GM21723 (cell line): ENCODE measurements around the gene SLC28A1.
"Not testable (repeated sequence)": the region's sequence is repeated elsewhere in the genome, so short reads cannot be mapped to it uniquely, and the experiment has no call there.

ENCODE experiments used
- ATAC-seq: cut with Tn5 transposase; IDR thresholded peaks from one replicate; pipeline ENCODE4 v1.9.1; 2021; ENCODE audit warnings: mild to moderate bottlenecking, moderate library complexity; ENCODE audit not compliant: unreplicated experiment

Gene SLC28A1

GRCh38 chr15:84862214-84862975 lies 22.1 kb upstream of the SLC28A1 start:
- no peak for ATAC-seq

DNA sequence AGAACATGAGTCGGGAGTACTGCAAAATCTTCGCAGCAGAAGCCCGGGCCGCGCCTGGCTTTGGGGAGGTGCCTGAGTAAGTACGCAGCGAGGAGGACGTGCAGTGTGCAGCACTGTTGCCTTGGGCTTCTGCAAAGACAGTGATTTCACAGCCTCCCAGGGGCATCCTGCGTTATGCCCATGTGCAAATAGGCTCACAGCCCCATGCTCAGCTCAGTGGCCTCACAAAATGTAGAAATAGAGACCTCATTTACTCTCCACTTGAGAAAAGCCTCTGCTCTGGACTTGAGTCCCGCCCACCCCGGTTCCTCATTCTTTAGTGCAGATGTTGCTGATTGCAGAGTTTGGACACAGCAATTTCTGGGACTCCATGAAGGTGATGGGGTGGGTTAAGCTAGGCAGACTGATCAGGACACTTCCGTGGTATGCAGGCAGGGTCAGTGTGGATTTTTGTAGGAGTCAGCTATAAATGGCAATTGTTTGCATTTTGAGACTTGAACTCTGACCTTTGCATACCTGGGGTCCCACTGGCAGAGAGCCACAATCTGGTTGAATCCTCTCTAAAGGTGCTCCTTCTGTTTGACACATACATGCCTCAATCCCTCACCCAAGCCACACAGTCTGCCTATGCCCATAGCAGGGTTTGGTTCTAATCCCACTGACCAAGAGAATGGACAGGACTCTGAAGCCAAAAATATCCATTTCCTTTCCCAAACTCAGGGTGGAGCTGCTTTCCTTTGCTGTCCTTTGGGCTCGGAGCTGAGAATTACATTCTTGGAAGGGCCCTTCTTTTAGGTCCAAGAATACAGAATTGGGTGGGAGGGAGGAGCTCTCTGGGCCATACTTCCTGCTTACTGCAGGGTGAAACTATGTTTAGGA lies 20.7 kb upstream of the SLC28A1 start:
- ATAC-seq: no peak

DNA sequence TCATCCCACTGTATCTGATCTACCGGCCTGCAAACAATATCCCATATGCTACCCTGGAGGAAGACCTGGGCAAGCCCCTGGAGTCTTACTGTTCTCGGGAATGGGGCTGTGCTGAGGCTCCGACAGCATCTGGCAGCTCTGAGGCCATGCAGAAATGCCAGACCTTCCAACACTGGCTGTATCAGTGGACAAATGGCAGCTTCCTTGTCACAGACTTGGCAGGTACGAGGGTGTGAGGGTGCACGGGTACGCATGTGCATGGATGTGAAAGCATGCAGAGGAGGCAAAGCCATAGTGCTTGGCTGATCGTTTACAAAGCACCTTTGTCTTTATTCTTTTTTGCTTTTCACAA lies 20.0 kb upstream of the SLC28A1 start:
- ATAC-seq: no peak

GRCh38 chr15:84865074-84865569 lies 19.3 kb upstream of the SLC28A1 start:
- no peak for ATAC-seq

GRCh38 chr15:84868037-84868880 lies 16.2 kb upstream of the SLC28A1 start:
- ATAC-seq: no peak

DNA sequence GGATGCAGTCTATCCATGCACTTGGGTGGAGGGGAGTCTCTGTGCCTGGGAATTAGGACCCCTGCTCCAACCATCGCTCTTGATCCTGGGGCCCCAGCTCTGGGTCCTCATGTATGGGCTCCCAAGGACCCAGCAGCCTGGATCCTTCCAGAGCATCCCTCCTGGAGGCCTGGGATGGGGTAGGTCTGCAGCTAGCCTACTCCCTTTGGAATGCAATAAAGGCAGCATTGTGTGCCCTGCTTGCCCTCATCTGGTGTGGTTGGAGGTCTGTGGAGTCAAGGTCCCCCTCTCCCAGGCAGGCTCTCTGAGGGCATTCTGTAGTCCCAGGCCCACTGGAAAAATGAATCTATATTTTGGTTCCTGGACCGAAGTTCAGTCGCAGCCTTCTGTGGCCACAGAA lies 15.0 kb upstream of the SLC28A1 start:
- no peak for ATAC-seq

- ATAC-seq: no peak
Observed at GRCh38 chr15:84871428-84871985, 13.0 kb upstream of the SLC28A1 start.

- ATAC-seq: no peak
Observed at GRCh38 chr15:84872009-84872910, 12.2 kb upstream of the SLC28A1 start.

DNA sequence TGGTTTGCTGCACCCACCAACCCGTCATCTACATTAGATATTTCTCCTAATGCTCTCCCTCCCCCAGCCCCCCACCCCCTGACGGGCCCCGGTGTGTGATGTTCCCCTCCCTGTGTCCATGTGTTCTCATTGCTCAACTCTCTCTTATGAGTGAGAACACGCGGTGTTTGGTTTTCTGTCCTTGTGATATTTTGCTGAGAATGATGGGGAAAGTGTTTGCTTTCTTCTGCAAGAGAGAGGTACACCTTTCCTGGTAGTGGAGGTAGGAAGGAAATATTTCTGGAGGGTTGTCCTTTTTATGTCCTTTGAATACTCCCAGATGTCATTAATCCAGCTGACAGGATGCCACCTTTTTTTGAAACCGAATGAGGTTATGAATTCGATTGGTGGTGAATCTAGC lies 10.5 kb upstream of the SLC28A1 start:
- ATAC-seq: no peak

DNA sequence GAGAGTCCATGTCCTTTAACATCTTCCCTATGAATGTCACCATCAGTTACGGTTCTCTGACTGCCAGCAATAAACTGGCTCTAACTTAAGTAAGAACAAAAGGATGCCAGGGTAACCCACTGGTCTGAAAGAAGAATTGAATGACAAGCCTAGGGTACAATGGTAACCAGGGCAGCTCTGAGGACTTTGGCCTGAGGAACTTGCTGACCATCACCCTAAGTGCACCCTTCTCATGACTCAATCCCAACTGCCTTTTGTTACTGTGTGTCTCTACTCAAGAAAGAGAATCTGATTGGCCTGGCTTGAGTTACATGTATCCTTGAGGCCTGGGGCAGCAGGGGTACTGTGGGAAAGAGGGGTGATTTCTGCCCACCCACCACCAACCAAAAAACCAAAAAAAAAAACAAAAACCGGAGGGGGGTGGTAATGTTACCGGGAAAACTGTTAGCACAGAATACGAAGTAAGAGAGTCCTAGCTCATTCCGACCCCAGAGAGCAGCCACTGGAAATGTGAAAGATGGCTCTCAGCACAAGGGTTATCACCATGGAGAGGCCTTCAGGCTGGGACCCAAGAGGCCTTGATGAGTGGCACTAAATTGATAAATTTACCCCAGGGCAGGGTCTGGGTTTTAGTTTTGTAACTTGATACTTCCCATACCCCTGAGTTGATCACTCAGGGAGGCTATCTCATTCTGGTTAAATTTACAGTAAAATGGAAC lies 9.3 kb upstream of the SLC28A1 start:
- ATAC-seq: no peak

- ATAC-seq: no peak
Observed at GRCh38 chr15:84876269-84876668, 8.2 kb upstream of the SLC28A1 start.

DNA sequence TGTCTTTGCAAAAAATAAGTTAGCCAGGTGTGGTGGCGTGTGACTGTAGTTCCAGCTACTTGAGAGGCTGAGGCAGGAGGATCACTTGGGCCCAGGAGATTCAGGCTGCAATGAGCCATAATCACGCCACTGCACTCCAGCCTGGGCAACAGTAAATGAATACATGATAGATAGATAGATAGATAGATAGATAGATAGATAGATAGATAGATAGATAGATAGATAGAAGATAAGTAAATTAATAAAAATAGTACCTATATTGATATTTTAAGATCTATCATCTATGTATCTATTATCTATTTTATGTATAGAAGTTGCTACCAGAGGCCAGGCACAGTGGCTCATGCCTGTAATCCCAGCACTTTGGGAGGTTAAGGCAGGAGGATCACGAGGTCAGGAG lies 6.8 kb upstream of the SLC28A1 start:
- not testable (repeated sequence) for ATAC-seq

- ATAC-seq: no peak
Observed at GRCh38 chr15:84878504-84878903, 6.0 kb upstream of the SLC28A1 start.

DNA sequence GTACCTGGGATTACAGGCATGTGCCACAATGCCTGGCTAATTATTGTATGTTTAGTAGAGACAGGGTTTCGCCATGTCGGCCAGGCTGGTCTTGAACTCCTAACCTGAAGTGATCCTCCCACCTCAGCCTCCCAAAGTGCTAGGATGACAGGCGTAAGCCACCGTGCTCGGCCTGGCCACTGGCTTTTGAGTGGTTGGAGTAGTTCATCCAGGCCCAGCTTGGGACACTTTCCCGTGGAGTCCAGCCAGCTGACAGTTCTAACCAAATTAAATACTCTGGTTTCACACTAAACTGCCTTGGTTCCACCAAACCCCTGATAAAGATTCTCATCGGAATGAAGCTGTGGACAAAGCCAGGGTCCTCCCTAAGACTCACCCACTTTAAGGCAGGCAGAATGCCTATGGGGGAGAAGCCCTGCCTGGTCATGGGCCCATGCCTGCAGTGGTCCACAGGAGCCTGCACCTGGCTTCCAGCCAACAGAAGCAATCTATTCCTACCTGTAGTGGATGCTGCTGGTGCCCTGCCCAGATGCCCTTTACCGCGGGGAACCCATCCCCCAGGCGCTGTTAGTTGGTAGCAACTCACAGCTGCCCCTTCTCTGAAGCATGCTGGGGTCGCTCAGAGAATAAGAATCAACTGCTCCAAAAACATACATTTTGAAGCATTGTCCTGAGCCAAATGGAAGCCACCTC lies 5.2 kb upstream of the SLC28A1 start:
- no peak for ATAC-seq

GRCh38 chr15:84880007-84880406 lies 4.5 kb upstream of the SLC28A1 start:
- no peak for ATAC-seq

DNA sequence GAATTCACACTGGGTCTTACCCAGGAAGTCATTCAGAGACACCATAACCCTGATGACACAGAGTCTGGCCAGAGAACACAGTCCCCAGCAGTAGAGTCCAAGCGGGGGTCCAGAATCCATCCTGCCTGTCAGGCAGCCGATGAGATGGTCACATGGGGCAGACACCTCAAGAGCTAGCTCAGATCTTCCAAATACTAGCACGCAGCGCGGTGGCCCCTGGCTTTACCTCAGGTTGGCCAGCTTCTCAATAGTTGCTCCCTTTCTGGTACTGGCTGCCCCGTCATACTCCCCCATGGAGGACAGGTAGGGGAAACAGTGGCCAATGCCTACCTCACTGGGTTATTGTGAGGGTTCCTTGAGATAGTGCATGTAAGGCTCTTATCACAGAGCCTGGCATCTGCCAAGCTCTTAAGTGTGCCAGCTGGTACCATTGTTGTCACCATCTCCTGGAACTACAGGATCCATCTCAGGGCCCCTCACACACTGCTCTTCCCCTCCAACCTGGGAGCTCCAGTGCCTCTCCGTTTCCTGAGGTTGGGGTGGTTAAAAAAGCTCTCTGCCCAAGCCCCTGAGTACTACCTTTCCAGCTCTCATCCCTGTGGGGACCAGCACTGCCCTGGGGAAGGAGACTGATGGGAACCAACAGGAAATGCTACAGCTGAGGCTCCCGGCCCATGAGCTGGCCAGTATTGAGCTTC lies 3.5 kb upstream of the SLC28A1 start:
- ATAC-seq: no peak

DNA sequence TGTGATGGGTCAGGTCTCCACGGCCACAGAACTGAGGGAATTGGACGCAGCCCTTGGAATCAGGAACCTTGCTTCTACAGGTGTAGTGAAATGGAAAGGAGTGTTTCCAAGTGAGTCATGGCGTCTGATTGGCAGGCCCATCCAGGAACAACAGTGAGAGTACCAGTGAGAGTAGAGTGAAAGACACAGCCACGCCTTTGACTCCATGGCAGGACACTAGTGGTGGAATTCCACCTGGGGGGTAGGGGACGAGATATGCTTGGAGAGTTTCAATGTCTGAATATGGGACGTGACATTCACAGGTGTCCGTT lies 3.0 kb upstream of the SLC28A1 start:
- ATAC-seq: no peak

GRCh38 chr15:84883466-84883865 lies 996 bp upstream of the SLC28A1 start:
- no peak for ATAC-seq
